RWPE2 (cell line): ENCODE data around the gene AVP.
A peak's percentile ranks its signal among the peaks of the same experiment; 100 is the strongest.

Experiments used
- ATAC-seq: fragments of 200-7000 bp; cut with Tn5 transposase; 3 replicates; pipeline ENCODE4 v1.9.1; 2021; ENCODE audit warnings: low read depth
- DNase-seq: peaks from one replicate; pipeline ENCODE4 v3.0.0-alpha.2; 2020; ENCODE audit warnings: low spot score
- H3K27ac ChIP-seq: fragments of 450-650 bp; 2 replicates; pipeline ENCODE4 v1.5.1; 2017; ENCODE audit warnings: mild to moderate bottlenecking; ENCODE audit not compliant: poor library complexity, severe bottlenecking
- H3K27me3 ChIP-seq: fragments of 250-450 bp; sonication (Bioruptor Pico); 2 replicates; pipeline ENCODE4 v1.5.1; 2021; ENCODE audit warnings: mild to moderate bottlenecking, moderate library complexity; ENCODE audit not compliant: insufficient read depth, poor library complexity, severe bottlenecking
- H3K36me3 ChIP-seq: fragments of 250-450 bp; sonication (Bioruptor Pico); 2 replicates; pipeline ENCODE4 v1.5.1; 2020; ENCODE audit warnings: low read depth, mild to moderate bottlenecking, moderate library complexity
- H3K4me1 ChIP-seq: fragments of 250-450 bp; sonication (Bioruptor Pico); 2 replicates; pipeline ENCODE4 v1.5.1; 2021; ENCODE audit warnings: mild to moderate bottlenecking, moderate library complexity; ENCODE audit not compliant: insufficient read depth, poor library complexity, severe bottlenecking
- H3K4me3 ChIP-seq: fragments of 250-450 bp; sonication (Bioruptor Pico); 2 replicates; pipeline ENCODE4 v1.5.1; 2021; ENCODE audit warnings: mild to moderate bottlenecking, moderate library complexity; ENCODE audit not compliant: severe bottlenecking
- H3K9me3 ChIP-seq: fragments of 250-450 bp; sonication (Bioruptor Pico); 2 replicates; pipeline ENCODE4 v1.5.1; 2021; ENCODE audit warnings: mild to moderate bottlenecking, moderate library complexity; ENCODE audit not compliant: severe bottlenecking
- CTCF ChIP-seq: fragments of 450-650 bp; IDR thresholded peaks from one replicate; pipeline ENCODE4 v1.5.1; 2017; ENCODE audit warnings: mild to moderate bottlenecking, moderate library complexity; ENCODE audit not compliant: poor library complexity, severe bottlenecking

The AVP gene

GRCh38 chr20:3100480-3100879, 16.0 kb upstream of the AVP start:
- no peak overlapping the region for H3K4me3 ChIP-seq
- H3K4me1 ChIP-seq, result peaks cover 4% of the 10 kb centered on the region
- TF ChIP-seq CTCF, result no peak
- no peak overlapping the region for H3K27ac ChIP-seq
- no peaks in the 10 kb centered on the region for H3K9me3 ChIP-seq
- ATAC-seq, result no peak
- no peaks in the 10 kb centered on the region for H3K36me3 ChIP-seq
- DNase-seq, result no peak
- H3K27me3 ChIP-seq, result no peaks in the 10 kb centered on the region

GRCh38 chr20:3094848-3095629, 10.5 kb upstream of the AVP start:
- no peak overlapping the region for H3K4me3 ChIP-seq
- H3K27me3 ChIP-seq, result peaks cover 9% of the 10 kb centered on the region
- H3K4me1 ChIP-seq, result peaks cover 4% of the 10 kb centered on the region
- H3K9me3 ChIP-seq, result no peaks in the 10 kb centered on the region
- no peak for TF ChIP-seq CTCF
- no peak overlapping the region for H3K27ac ChIP-seq
- ATAC-seq (peak; percentile 55; the same call in 2 of the 3 replicates), DNase-seq (no peak)
- H3K36me3 ChIP-seq, result no peaks in the 10 kb centered on the region

- TF ChIP-seq CTCF, result no peak
- H3K27ac ChIP-seq, result no peak overlapping the region
These were observed 9.4 kb upstream of the AVP start for GRCh38 chr20:3093861-3094361.

GRCh38 chr20:3092611-3093379, 8.3 kb upstream of the AVP start:
- no peaks in the 10 kb centered on the region for H3K9me3 ChIP-seq
- no peak for TF ChIP-seq CTCF
- H3K4me1 ChIP-seq, result peaks cover 4% of the 10 kb centered on the region
- peaks cover 9% of the 10 kb centered on the region for H3K27me3 ChIP-seq
- ATAC-seq (no peak), DNase-seq (no peak)
- H3K4me3 ChIP-seq, result no peak overlapping the region
- H3K36me3 ChIP-seq, result no peaks in the 10 kb centered on the region
- H3K27ac ChIP-seq, result no peak overlapping the region

More at GRCh38 chr20:3093861-3094361, 9.4 kb upstream of the AVP start:
- ATAC-seq, result no peak
- Histone ChIP-seq H3K4me1 (peaks cover 4% of the 10 kb centered on the region), H3K27me3 (peaks cover 9% of the 10 kb centered on the region), H3K9me3 (no peaks in the 10 kb centered on the region), H3K36me3 (no peaks in the 10 kb centered on the region), H3K4me3 (no peak overlapping the region)
- no peak for DNase-seq

GRCh38 chr20:3090565-3090964, 6.0 kb upstream of the AVP start:
- Histone ChIP-seq H3K27me3 (peaks cover 9% of the 10 kb centered on the region), H3K4me3 (no peak overlapping the region), H3K4me1 (peaks cover 4% of the 10 kb centered on the region), H3K9me3 (no peaks in the 10 kb centered on the region), H3K27ac (no peak overlapping the region), H3K36me3 (no peaks in the 10 kb centered on the region)
- DNase-seq, result no peak
- TF ChIP-seq CTCF, result no peak
- no peak for ATAC-seq
